Testis (tissue), 2 donors: Measurements from ENCODE around the gene ENAH.

Experiments
- POLR2A ChIP-seq: fragments of 450-650 bp; IDR thresholded peaks from one replicate; pipeline ENCODE4 v1.6.1; 2017; ENCODE audit warnings: antibody characterized with exemption, mild to moderate bottlenecking, moderate library complexity
- TF ChIP-seq, protein P1 (sequence below), 3 experiments: fragments of 450-650 bp in 2 of 3; fragments of 200-600 bp in 1 of 3; sonication (generic) in 1 of 3; IDR thresholded peaks; one replicate each; pipeline ENCODE4 v1.5.1; 2016 to 2019; ENCODE audit warnings: antibody characterized with exemption in 3 of 3, mild to moderate bottlenecking in 2 of 3, moderate library complexity in 1 of 3

- TF ChIP-seq, protein P1, sequence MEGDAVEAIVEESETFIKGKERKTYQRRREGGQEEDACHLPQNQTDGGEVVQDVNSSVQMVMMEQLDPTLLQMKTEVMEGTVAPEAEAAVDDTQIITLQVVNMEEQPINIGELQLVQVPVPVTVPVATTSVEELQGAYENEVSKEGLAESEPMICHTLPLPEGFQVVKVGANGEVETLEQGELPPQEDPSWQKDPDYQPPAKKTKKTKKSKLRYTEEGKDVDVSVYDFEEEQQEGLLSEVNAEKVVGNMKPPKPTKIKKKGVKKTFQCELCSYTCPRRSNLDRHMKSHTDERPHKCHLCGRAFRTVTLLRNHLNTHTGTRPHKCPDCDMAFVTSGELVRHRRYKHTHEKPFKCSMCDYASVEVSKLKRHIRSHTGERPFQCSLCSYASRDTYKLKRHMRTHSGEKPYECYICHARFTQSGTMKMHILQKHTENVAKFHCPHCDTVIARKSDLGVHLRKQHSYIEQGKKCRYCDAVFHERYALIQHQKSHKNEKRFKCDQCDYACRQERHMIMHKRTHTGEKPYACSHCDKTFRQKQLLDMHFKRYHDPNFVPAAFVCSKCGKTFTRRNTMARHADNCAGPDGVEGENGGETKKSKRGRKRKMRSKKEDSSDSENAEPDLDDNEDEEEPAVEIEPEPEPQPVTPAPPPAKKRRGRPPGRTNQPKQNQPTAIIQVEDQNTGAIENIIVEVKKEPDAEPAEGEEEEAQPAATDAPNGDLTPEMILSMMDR (IDR thresholded peaks at IDR 0.05): no peak
- no peak for TF ChIP-seq POLR2A
Observed at GRCh38 chr1:225508538-225509375, 144.2 kb downstream of the ENAH start.
